Activated naive CD8-positive, alpha-beta T cell treated with anti-CD3 and anti-CD28 coated beads, Interleukin-2, amount 50 U/mL, for 24 hours (primary cell): ENCODE data around the gene CACNA1S.

Source experiments
- ATAC-seq: fragments of 150-1000 bp; cut with Tn5 transposase; one replicate; pipeline ENCODE4 v1.10.0; 2021
- DNase-seq: peaks from one replicate; pipeline ENCODE4 v3.0.0; 2021
- H3K27ac Mint-ChIP-seq: one replicate; pipeline ENCODE4 v1.8.0; 2021; ENCODE audit warnings: mild to moderate bottlenecking, mixed read lengths
- H3K27me3 Mint-ChIP-seq: one replicate; pipeline ENCODE4 v1.8.0; 2021; ENCODE audit warnings: mixed read lengths
- H3K36me3 Mint-ChIP-seq: one replicate; pipeline ENCODE4 v1.8.0; 2021; ENCODE audit warnings: low read depth, mixed read lengths
- H3K4me1 Mint-ChIP-seq: one replicate; pipeline ENCODE4 v1.8.0; 2021; ENCODE audit warnings: mixed read lengths
- H3K4me3 Mint-ChIP-seq: one replicate; pipeline ENCODE4 v1.8.0; 2021; ENCODE audit warnings: mild to moderate bottlenecking, moderate library complexity, mixed read lengths
- H3K9me3 Mint-ChIP-seq: one replicate; pipeline ENCODE4 v1.8.0; 2021; ENCODE audit warnings: mixed read lengths

CACNA1S gene

DNA sequence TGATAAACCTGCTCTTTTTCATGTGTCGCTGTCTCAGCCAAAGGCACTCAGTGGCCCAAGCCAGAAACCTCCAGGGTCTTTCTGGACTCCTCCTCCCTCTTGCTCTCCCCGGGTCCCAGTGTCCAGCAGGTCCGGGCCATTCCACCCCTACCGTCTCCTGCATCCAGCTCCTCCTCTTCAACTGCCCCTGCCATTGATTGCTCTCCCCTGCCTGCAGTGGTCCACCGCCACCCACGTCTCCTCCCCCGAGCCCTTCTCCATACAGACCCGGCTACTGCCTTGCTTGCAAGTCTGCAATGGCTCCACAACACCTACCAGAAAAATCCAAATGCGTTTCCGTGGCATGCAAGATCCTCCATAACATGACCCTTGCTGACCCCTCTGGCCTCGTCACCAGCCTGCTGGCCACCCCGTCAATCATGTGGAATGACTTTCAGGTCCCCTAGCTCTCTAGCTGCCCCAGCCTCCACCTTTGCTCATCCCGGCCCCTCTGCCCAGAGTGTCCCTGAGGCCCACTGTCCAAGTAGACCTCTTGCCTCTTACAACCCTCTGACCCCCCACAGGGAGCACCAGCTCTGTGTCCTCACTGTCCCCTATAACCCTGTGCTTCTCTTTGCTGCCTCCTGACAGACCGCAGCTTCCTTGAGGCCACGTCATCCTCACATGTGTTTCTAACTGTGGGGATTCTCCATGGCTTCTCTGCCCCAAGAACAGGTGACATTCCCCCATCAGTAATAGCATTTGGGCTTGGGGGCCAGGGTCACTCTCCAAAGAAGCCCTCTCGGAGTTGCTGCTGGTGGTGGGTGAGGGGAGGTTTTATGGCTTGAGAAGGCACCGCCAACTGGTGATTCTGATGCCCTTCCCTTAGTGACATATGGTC, 15.0 kb downstream of the CACNA1S start:
- peaks cover 5% of the 10 kb centered on the region for H3K27me3 Mint-ChIP-seq
- ATAC-seq, result no peak

GRCh38 chr1:201096041-201096461, 16.2 kb downstream of the CACNA1S start:
- no peaks in the 10 kb centered on the region for H3K4me1 Mint-ChIP-seq
- no peaks in the 10 kb centered on the region for H3K36me3 Mint-ChIP-seq
- ATAC-seq (no peak), DNase-seq (no peak)
- no peaks in the 10 kb centered on the region for H3K9me3 Mint-ChIP-seq
- H3K27me3 Mint-ChIP-seq, result peaks cover 5% of the 10 kb centered on the region
- H3K27ac Mint-ChIP-seq, result no peak overlapping the region
- H3K4me3 Mint-ChIP-seq, result no peak overlapping the region

More for the DNA sequence above, 15.0 kb downstream of the CACNA1S start:
- Mint-ChIP-seq H3K27ac (no peak overlapping the region), H3K4me1 (no peaks in the 10 kb centered on the region), H3K9me3 (no peaks in the 10 kb centered on the region), H3K4me3 (no peak overlapping the region), H3K36me3 (no peaks in the 10 kb centered on the region)
- no peak for DNase-seq

- no peaks in the 10 kb centered on the region for H3K9me3 Mint-ChIP-seq
- H3K4me3 Mint-ChIP-seq, result no peak overlapping the region
Measured at GRCh38 chr1:201095581-201095980, 16.6 kb downstream of the CACNA1S start.

DNA sequence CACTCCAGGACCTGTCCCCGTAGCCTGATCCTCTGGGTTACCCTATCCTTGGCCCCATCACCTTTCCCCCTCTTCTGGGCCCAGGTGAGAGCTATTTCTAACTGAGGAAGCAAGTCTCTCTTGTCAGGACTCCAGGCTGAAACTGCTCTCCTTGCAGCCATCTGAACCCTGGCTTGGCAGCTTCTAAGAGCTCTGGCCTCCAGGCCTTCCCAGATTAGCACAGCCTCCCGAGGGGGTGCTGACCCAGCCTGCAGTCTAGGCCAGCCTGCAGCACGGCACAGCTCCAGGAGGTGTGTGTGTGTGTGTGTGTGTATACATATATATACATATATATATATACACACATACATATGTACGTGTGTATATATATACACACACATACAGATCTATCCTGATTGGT, 17.4 kb downstream of the CACNA1S start:
- Mint-ChIP-seq H3K9me3 (no peaks in the 10 kb centered on the region), H3K4me3 (no peak overlapping the region)

More at GRCh38 chr1:201095581-201095980, 16.6 kb downstream of the CACNA1S start:
- peaks cover 5% of the 10 kb centered on the region for H3K27me3 Mint-ChIP-seq
- H3K36me3 Mint-ChIP-seq, result no peaks in the 10 kb centered on the region
- H3K4me1 Mint-ChIP-seq, result no peaks in the 10 kb centered on the region
- no peak overlapping the region for H3K27ac Mint-ChIP-seq
- DNase-seq, result no peak
- no peak for ATAC-seq

DNA sequence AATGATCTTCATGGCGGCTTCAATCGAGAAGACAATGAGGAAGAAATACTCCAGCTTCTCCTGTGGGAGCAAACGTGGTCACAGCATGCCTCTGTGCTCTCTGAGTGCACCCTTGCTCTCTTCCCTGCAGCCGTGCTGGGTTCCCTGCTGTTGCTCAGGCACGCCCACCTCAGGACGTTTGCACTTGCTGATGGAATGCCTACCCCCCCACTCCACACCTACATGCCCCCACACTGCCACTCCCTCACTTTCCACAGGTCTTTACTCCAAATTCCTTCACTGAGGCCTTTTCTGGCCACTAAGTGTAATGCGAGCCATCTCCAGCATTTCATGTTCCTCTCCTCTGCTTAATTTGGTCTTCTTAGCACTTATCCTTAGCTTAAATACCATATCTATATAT, 18.3 kb downstream of the CACNA1S start:
- Mint-ChIP-seq H3K27me3 (peaks cover 7% of the 10 kb centered on the region), H3K4me1 (no peaks in the 10 kb centered on the region), H3K36me3 (no peaks in the 10 kb centered on the region), H3K9me3 (no peaks in the 10 kb centered on the region), H3K4me3 (no peak overlapping the region), H3K27ac (no peak overlapping the region)
- DNase-seq (no peak), ATAC-seq (no peak)

More for the DNA sequence above, 17.4 kb downstream of the CACNA1S start:
- Mint-ChIP-seq H3K27me3 (peaks cover 5% of the 10 kb centered on the region), H3K36me3 (no peaks in the 10 kb centered on the region), H3K27ac (no peak overlapping the region), H3K4me1 (no peaks in the 10 kb centered on the region)
- DNase-seq (no peak), ATAC-seq (no peak)

DNA sequence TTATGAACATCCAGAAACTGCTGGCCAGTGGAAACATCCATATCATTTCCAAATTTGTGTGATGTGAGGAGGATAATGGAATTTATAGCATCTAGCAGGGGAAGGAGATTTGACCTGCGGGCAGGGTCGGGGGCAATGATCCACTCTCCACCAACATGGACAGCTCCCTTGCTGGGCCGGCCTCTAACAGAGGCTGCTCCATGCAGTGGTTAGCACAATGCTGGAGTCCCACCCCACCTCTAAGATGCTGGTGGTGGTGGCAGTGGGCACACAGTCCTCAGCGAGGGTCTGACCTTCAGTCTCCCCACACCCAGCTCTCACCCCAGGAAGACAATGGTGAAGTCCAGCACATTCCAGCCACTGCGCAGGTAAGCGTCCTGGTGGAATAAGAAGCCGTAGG, 18.7 kb downstream of the CACNA1S start:
- Mint-ChIP-seq H3K9me3 (no peaks in the 10 kb centered on the region), H3K4me1 (no peaks in the 10 kb centered on the region), H3K27me3 (peaks cover 7% of the 10 kb centered on the region), H3K36me3 (no peaks in the 10 kb centered on the region), H3K27ac (no peak overlapping the region), H3K4me3 (no peak overlapping the region)
- ATAC-seq, result no peak
- no peak for DNase-seq

DNA sequence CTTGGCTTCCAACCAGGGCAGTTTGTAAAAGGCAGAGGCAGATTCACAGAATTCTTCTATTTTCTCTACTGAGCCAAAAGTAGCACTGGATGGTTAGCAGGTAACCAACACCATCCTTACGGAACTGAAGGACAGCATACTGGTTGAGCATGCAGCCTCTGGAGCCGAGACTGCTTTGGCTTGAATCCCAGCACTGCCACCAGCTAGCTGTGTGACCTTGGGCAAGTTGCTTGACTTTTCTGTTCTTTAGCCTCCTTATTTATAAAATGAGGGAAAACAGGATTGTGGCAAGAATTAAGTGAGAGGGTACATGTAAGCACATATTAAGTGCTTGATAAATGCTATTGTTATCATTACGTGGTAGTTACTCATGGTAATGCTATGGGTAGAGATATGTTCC, 19.5 kb downstream of the CACNA1S start:
- Mint-ChIP-seq H3K36me3 (no peaks in the 10 kb centered on the region), H3K4me3 (no peak overlapping the region), H3K4me1 (no peaks in the 10 kb centered on the region), H3K27ac (no peak overlapping the region), H3K27me3 (peaks cover 11% of the 10 kb centered on the region), H3K9me3 (no peaks in the 10 kb centered on the region)
- no peak for DNase-seq
- ATAC-seq, result no peak

GRCh38 chr1:201091256-201091655, 21.0 kb downstream of the CACNA1S start:
- no peak for ATAC-seq
- DNase-seq, result no peak
- Mint-ChIP-seq H3K4me1 (no peaks in the 10 kb centered on the region), H3K36me3 (no peaks in the 10 kb centered on the region), H3K9me3 (no peaks in the 10 kb centered on the region), H3K4me3 (no peak overlapping the region), H3K27ac (no peak overlapping the region), H3K27me3 (peaks cover 7% of the 10 kb centered on the region)

GRCh38 chr1:201090541-201090940, 21.7 kb downstream of the CACNA1S start:
- Mint-ChIP-seq H3K9me3 (no peaks in the 10 kb centered on the region), H3K36me3 (no peaks in the 10 kb centered on the region), H3K4me3 (no peak overlapping the region), H3K27ac (no peak overlapping the region), H3K27me3 (peaks cover 13% of the 10 kb centered on the region), H3K4me1 (no peaks in the 10 kb centered on the region)
- DNase-seq (no peak), ATAC-seq (no peak)

DNA sequence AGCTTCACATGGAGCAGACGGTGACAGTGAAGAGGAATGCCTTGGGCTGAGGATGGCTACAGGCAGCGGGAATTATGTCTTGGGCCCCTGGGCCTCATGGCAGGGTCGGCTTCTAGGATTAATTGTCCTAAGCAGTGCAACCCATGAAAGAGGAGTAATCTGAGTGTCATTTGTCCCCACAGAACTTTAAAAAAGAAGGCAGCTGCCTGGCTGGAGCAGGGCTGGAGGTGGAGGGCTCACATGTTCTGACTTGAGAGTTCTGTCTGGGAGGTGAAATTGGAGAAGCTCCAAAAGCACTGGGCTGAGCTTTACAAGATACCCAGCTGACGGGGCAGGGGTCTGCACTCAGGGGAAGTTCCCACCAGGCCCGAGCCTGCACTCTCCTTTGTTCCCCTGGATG, 22.6 kb downstream of the CACNA1S start:
- no peaks in the 10 kb centered on the region for H3K4me1 Mint-ChIP-seq
- H3K27me3 Mint-ChIP-seq, result peaks cover 13% of the 10 kb centered on the region
- DNase-seq, result no peak

GRCh38 chr1:201088901-201089525, 23.2 kb downstream of the CACNA1S start:
- H3K4me1 Mint-ChIP-seq, result no peaks in the 10 kb centered on the region

More for the DNA sequence above, 22.6 kb downstream of the CACNA1S start:
- no peak for ATAC-seq
- Mint-ChIP-seq H3K36me3 (no peaks in the 10 kb centered on the region), H3K9me3 (no peaks in the 10 kb centered on the region), H3K4me3 (no peak overlapping the region), H3K27ac (no peak overlapping the region)

GRCh38 chr1:201088395-201088794, 23.8 kb downstream of the CACNA1S start:
- Mint-ChIP-seq H3K36me3 (no peaks in the 10 kb centered on the region), H3K4me1 (no peaks in the 10 kb centered on the region), H3K27ac (no peak overlapping the region), H3K27me3 (peaks cover 13% of the 10 kb centered on the region), H3K4me3 (no peak overlapping the region), H3K9me3 (no peaks in the 10 kb centered on the region)
- no peak for ATAC-seq
- no peak for DNase-seq

More at GRCh38 chr1:201088901-201089525, 23.2 kb downstream of the CACNA1S start:
- no peaks in the 10 kb centered on the region for H3K9me3 Mint-ChIP-seq
- no peak overlapping the region for H3K27ac Mint-ChIP-seq
- no peaks in the 10 kb centered on the region for H3K36me3 Mint-ChIP-seq
- ATAC-seq (no peak), DNase-seq (no peak)
- H3K27me3 Mint-ChIP-seq, result peaks cover 13% of the 10 kb centered on the region
- no peak overlapping the region for H3K4me3 Mint-ChIP-seq

- Mint-ChIP-seq H3K27me3 (peaks cover 13% of the 10 kb centered on the region), H3K36me3 (no peaks in the 10 kb centered on the region), H3K4me1 (no peaks in the 10 kb centered on the region), H3K9me3 (no peaks in the 10 kb centered on the region), H3K4me3 (no peak overlapping the region), H3K27ac (no peak overlapping the region)
- peak; percentile 60 for ATAC-seq
- DNase-seq, result peak; percentile 56
Measured at GRCh38 chr1:201085902-201086735, 26.1 kb downstream of the CACNA1S start.

GRCh38 chr1:201084295-201084694, 27.9 kb downstream of the CACNA1S start:
- Mint-ChIP-seq H3K4me1 (no peaks in the 10 kb centered on the region), H3K27ac (no peak overlapping the region), H3K36me3 (no peaks in the 10 kb centered on the region), H3K9me3 (no peaks in the 10 kb centered on the region), H3K27me3 (peaks cover 13% of the 10 kb centered on the region), H3K4me3 (no peak overlapping the region)
- DNase-seq (no peak), ATAC-seq (no peak)
